Measurements from ENCODE around the gene DCLK1. TPM values are rescaled to one million over a fixed set of nuclear protein-coding genes. Genes with fewer than 3 reads are reported as not detected.

Gene DCLK1
- total RNA-seq, 1 donor from 2014 or later: 22.4 TPM

DNA sequence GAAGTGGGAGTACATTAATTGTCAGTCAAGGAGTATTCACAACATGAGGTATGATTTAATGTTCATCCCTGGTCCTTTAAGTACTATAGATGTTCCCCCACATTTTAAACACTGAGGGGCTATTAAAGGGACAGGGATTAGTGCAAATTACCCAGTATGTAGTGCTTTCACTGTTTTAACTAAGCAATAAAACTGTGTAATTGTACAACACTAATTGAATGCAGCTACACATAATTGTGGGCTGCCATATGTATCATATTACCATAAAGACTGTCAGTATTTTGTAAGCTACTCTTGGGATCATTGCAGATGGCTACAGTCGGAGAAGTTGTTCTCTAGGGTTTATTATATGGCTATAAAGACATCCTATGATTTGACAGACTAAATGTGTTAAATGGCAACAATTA lies 316.6 kb downstream of the DCLK1 start:
- Mint-ChIP-seq H3K9me3 (no peaks in the 10 kb centered on the region), H3K36me3 (ENCODE audit: low read depth) (no peaks in the 10 kb centered on the region), H3K4me1 (no peaks in the 10 kb centered on the region), H3K27me3 (ENCODE audit: low read depth) (no peaks in the 10 kb centered on the region), H3K4me3 (no peak overlapping the region), H3K27ac (ENCODE audit: unreplicated experiment) (no peak overlapping the region)
- TF ChIP-seq, protein P1, sequence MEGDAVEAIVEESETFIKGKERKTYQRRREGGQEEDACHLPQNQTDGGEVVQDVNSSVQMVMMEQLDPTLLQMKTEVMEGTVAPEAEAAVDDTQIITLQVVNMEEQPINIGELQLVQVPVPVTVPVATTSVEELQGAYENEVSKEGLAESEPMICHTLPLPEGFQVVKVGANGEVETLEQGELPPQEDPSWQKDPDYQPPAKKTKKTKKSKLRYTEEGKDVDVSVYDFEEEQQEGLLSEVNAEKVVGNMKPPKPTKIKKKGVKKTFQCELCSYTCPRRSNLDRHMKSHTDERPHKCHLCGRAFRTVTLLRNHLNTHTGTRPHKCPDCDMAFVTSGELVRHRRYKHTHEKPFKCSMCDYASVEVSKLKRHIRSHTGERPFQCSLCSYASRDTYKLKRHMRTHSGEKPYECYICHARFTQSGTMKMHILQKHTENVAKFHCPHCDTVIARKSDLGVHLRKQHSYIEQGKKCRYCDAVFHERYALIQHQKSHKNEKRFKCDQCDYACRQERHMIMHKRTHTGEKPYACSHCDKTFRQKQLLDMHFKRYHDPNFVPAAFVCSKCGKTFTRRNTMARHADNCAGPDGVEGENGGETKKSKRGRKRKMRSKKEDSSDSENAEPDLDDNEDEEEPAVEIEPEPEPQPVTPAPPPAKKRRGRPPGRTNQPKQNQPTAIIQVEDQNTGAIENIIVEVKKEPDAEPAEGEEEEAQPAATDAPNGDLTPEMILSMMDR (conservative IDR thresholded peaks at IDR 0.05): no peak
- no peak for DNase-seq (ENCODE audit: low read depth, low spot score)

- no peak for DNase-seq (ENCODE audit: low read depth, low spot score)
- Mint-ChIP-seq H3K9me3 (no peaks in the 10 kb centered on the region), H3K27me3 (ENCODE audit: low read depth) (no peaks in the 10 kb centered on the region), H3K4me3 (no peak overlapping the region), H3K27ac (ENCODE audit: unreplicated experiment) (no peak overlapping the region), H3K36me3 (ENCODE audit: low read depth) (peaks cover 3% of the 10 kb centered on the region), H3K4me1 (no peaks in the 10 kb centered on the region)
- TF ChIP-seq, protein P1 (conservative IDR thresholded peaks at IDR 0.05): no peak
Measured at GRCh38 chr13:35812736-35813135, 318.4 kb downstream of the DCLK1 start.

DNA sequence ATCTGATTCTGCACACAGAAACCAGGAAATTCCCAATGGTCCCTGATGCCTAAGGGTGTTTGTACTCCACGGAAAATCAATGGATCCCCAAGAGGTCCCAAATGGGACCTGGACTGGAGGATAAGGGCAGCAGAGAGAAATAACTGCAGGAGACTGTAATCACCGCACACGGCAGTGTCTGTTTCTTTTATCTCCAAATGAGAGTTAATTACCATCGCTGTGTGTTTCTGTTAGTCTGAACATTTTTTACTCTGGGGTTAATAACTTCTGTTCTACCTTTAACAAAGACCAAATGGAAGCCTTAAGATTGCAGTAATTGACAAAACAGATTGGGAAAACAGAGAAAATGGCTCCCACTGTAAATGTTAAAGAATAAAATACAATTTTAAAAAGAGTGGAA lies 320.9 kb downstream of the DCLK1 start:
- Mint-ChIP-seq H3K4me3 (no peak overlapping the region), H3K27ac (ENCODE audit: unreplicated experiment) (no peak overlapping the region), H3K9me3 (no peaks in the 10 kb centered on the region), H3K4me1 (no peaks in the 10 kb centered on the region), H3K36me3 (ENCODE audit: low read depth) (peaks cover 3% of the 10 kb centered on the region), H3K27me3 (ENCODE audit: low read depth) (no peaks in the 10 kb centered on the region)
- TF ChIP-seq, protein P1 (conservative IDR thresholded peaks at IDR 0.05): no peak
- no peak for DNase-seq (ENCODE audit: low read depth, low spot score)

DNA sequence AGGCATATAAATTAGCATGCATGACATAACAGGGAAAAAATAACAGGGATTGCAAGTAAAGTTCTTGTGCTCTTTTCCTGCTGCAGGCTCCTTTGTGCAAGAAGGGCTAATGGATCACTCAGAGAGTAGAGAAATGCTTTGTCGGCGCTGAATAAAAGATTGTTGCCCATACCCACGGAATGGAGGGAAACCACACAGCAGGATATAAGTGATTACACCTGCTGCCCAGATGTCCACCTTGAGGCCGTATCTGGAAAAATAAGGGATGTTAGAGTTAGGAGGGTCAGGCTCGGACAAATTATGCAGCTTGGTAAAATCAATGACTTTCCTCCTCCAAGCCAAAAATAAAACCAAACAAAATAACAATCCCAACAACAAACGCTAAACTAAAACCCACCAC lies 322.3 kb downstream of the DCLK1 start:
- Mint-ChIP-seq H3K9me3 (no peaks in the 10 kb centered on the region), H3K27me3 (ENCODE audit: low read depth) (no peaks in the 10 kb centered on the region), H3K4me1 (no peaks in the 10 kb centered on the region), H3K4me3 (no peak overlapping the region), H3K36me3 (ENCODE audit: low read depth) (peaks cover 3% of the 10 kb centered on the region), H3K27ac (ENCODE audit: unreplicated experiment) (no peak overlapping the region)
- TF ChIP-seq, protein P1 (conservative IDR thresholded peaks at IDR 0.05): no peak
- DNase-seq (ENCODE audit: low read depth, low spot score): no peak

DNA sequence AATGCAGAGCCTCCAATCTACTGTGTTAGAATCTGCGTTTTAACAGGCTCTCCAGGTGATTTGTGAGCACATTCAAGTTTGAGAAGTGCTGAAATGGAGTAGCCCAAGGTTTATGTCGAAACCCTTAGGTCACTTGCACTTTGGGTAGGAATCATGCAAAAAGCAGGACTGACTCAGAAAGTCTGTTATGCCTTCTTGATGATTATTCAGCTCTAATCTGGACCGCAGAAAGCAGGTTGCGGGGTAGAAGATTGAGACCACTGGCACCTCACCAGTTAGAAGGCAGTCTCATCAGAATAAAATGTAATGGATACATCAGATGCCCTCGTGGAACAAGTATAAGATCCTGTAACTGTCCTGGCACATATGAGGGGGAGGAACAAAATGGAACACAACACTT lies 326.3 kb downstream of the DCLK1 start:
- no peak overlapping the region for H3K4me3 Mint-ChIP-seq
- H3K27ac Mint-ChIP-seq (ENCODE audit: unreplicated experiment): no peak overlapping the region
- DNase-seq (ENCODE audit: low read depth, low spot score): no peak
- no peaks in the 10 kb centered on the region for H3K4me1 Mint-ChIP-seq
- H3K27me3 Mint-ChIP-seq (ENCODE audit: low read depth): no peaks in the 10 kb centered on the region
- peaks cover 3% of the 10 kb centered on the region for H3K36me3 Mint-ChIP-seq (ENCODE audit: low read depth)
- TF ChIP-seq, protein P1 (conservative IDR thresholded peaks at IDR 0.05): no peak
- H3K9me3 Mint-ChIP-seq: no peaks in the 10 kb centered on the region

- no peaks in the 10 kb centered on the region for H3K36me3 Mint-ChIP-seq (ENCODE audit: low read depth)
- H3K4me1 Mint-ChIP-seq: no peaks in the 10 kb centered on the region
- no peaks in the 10 kb centered on the region for H3K27me3 Mint-ChIP-seq (ENCODE audit: low read depth)
- no peaks in the 10 kb centered on the region for H3K9me3 Mint-ChIP-seq
- no peak for DNase-seq (ENCODE audit: low read depth, low spot score)
- TF ChIP-seq, protein P1 (conservative IDR thresholded peaks at IDR 0.05): no peak
- no peak overlapping the region for H3K4me3 Mint-ChIP-seq
- no peak overlapping the region for H3K27ac Mint-ChIP-seq (ENCODE audit: unreplicated experiment)
Measured at GRCh38 chr13:35797991-35798390, 333.2 kb downstream of the DCLK1 start.
